SK-N-MC (cell line): ENCODE results near the gene CHTF18.

Source experiments
- EZH2 ChIP-seq: fragments of 200-600 bp; sonication (generic); IDR thresholded peaks from one replicate; pipeline ENCODE4 v1.6.1; 2017; ENCODE audit warnings: antibody characterized with exemption
- POLR2AphosphoS5 ChIP-seq: IDR thresholded peaks from 2 replicates; pipeline ENCODE4 v1.6.1; 2012; ENCODE audit warnings: mild to moderate bottlenecking, low read depth, low read length, borderline replicate concordance

DNA sequence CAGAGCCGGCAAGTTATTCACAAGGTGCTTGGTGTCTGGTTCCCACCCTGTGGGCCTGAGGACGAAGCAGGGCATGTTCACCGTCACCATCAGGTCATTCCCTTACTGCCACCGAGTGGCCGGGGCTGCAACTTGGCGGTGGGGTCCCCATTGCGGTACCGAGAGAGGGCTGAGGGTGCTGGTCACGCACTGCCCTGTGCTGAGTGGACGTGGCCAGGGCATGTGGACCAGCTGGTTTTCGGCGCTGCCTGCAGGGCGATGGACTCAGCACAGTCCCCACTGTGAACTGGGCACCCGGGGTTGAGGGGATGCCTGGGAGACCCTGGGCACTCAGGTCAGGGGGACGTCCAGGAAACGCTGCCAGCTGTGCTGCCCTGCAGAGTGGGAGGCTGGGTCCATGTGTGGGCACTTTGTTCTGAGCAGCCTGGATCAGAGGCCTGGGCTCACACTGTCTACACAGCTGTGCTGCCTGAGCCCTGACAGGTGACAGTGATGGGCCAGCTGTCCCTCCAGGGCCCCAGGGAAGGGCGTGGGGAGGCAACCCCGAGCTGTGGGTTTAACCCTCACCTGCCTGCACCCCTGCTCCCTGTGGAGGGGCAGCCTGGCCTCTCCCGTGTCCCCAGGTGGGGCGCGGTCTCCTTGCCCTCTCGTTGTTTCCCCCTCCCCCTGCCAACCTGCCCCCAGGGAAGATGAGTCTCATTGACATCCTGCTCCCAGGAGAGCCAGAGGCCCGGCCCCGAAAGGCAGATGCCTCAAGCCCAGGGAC, 51.4 kb downstream of the CHTF18 start:
- TF ChIP-seq POLR2AphosphoS5 (no peak), EZH2 (no peak)
